SU-DHL-6 (cell line): ENCODE results near the gene HSFY2.
"Not testable (repeated sequence)": the region's sequence is repeated elsewhere in the genome, so short reads cannot be mapped to it uniquely, and the experiment has no call there.

ENCODE experiments used
- EZH2phosphoT487 ChIP-seq: fragments of 200-600 bp; sonication (generic), shearing (Covaris generic); conservative IDR thresholded peaks from 2 replicates; pipeline ENCODE4 v1.6.1; 2018; ENCODE audit warnings: mild to moderate bottlenecking, antibody characterized with exemption, low read length, moderate library complexity, mixed read lengths
- TF ChIP-seq, protein P1 (sequence below): fragments of 200-600 bp; sonication (generic); IDR thresholded peaks from one replicate; pipeline ENCODE4 v1.5.1; 2017; ENCODE audit warnings: antibody characterized with exemption, mild to moderate bottlenecking, low read length, moderate library complexity; ENCODE audit not compliant: insufficient read depth, poor library complexity, severe bottlenecking

DNA sequence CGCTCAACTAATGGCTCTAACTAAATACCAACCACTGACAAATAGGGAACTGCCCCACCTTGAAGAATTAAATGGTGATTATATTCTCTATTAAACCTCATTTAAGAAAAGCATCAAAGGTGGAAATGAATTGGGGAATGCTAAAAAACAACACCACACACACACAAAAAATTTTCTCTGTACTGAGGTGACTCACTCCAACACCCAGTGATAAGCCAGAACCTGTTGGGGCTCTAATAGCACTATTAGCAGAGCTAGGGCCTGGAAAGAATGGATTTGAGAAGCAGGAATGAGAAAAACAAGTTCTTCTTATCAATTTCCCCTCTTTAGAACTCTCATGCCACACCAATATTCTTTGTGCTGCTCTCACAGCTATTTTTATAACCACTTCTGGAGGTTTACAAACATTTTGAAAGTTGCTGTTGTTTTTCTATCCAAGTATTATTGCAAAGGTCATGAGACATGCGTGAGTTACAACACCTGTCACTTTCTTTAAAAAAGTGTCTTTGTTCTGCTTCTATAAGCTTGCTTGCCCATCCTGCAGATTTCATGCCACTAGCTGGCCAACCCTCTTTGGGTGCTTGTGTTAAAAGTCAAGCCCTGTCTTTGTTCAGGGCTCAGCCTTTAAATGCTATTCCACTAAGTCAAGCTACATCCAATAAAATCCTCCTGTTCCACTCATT lies 20.3 kb downstream of the HSFY2 start:
- TF ChIP-seq, protein P1, sequence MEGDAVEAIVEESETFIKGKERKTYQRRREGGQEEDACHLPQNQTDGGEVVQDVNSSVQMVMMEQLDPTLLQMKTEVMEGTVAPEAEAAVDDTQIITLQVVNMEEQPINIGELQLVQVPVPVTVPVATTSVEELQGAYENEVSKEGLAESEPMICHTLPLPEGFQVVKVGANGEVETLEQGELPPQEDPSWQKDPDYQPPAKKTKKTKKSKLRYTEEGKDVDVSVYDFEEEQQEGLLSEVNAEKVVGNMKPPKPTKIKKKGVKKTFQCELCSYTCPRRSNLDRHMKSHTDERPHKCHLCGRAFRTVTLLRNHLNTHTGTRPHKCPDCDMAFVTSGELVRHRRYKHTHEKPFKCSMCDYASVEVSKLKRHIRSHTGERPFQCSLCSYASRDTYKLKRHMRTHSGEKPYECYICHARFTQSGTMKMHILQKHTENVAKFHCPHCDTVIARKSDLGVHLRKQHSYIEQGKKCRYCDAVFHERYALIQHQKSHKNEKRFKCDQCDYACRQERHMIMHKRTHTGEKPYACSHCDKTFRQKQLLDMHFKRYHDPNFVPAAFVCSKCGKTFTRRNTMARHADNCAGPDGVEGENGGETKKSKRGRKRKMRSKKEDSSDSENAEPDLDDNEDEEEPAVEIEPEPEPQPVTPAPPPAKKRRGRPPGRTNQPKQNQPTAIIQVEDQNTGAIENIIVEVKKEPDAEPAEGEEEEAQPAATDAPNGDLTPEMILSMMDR, result not testable (repeated sequence)
- not testable (repeated sequence) for TF ChIP-seq EZH2phosphoT487
